Stimulated activated CD4-positive, alpha-beta T cell treated with anti-CD3 and anti-CD28 coated beads, Interleukin-15, amount 100 ng/mL, for 48 hours (primary cell): ENCODE measurements around the gene CASP2.

Experiments
- DNase-seq, 2 donors: peaks; one replicate each; pipeline ENCODE4 v3.0.0-alpha.2; 2020; ENCODE audit warnings: low read depth in 2 of 2

The CASP2 gene

GRCh38 chr7:143295870-143296269, 7.7 kb downstream of the CASP2 start:
- no peak for DNase-seq

- DNase-seq: no peak
Measured at GRCh38 chr7:143296686-143297085, 8.5 kb downstream of the CASP2 start.

GRCh38 chr7:143299346-143299745, 11.2 kb downstream of the CASP2 start:
- no peak for DNase-seq

- peak in 1 of 2 donors; percentile 45 for DNase-seq
Measured at GRCh38 chr7:143299840-143300239, 11.7 kb downstream of the CASP2 start.

GRCh38 chr7:143300959-143301935, 13.1 kb downstream of the CASP2 start:
- no peak for DNase-seq

- no peak for DNase-seq
Measured at GRCh38 chr7:143303733-143304132, 15.6 kb downstream of the CASP2 start.

- DNase-seq: no peak
Measured at GRCh38 chr7:143304938-143305337, 16.8 kb downstream of the CASP2 start.

- peak; percentile 50 to 62 for DNase-seq
Measured at GRCh38 chr7:143305423-143306070, 17.4 kb downstream of the CASP2 start.

- no peak for DNase-seq
Measured at GRCh38 chr7:143308632-143309031, 20.5 kb downstream of the CASP2 start.

- no peak for DNase-seq
Measured at GRCh38 chr7:143314127-143314526, 26.0 kb downstream of the CASP2 start.

- no peak for DNase-seq
Measured at GRCh38 chr7:143315776-143316175, 27.6 kb downstream of the CASP2 start, which contains the start of gene CLCN1. CLCN1 (plus strand) TSS chr7:143316111; CDS start chr7:143316213, 102 bp downstream.

- no peak for DNase-seq
Measured at GRCh38 chr7:143316492-143316891, 28.3 kb downstream of the CASP2 start.

GRCh38 chr7:143318661-143319060, 30.5 kb downstream of the CASP2 start:
- no peak for DNase-seq

GRCh38 chr7:143320620-143321019, 32.5 kb downstream of the CASP2 start:
- no peak for DNase-seq

GRCh38 chr7:143321242-143321641, 33.1 kb downstream of the CASP2 start:
- DNase-seq: no peak

GRCh38 chr7:143321734-143322133, 33.6 kb downstream of the CASP2 start:
- DNase-seq: no peak

- no peak for DNase-seq
Measured at GRCh38 chr7:143322760-143323633, 34.8 kb downstream of the CASP2 start.

GRCh38 chr7:143323653-143324052, 35.5 kb downstream of the CASP2 start:
- DNase-seq: no peak

- DNase-seq: no peak
Measured at GRCh38 chr7:143325240-143325639, 37.1 kb downstream of the CASP2 start.

- DNase-seq: no peak
Measured at GRCh38 chr7:143327903-143328302, 39.8 kb downstream of the CASP2 start.

- DNase-seq: no peak
Measured at GRCh38 chr7:143329471-143330170, 41.5 kb downstream of the CASP2 start.
